GM18505 (cell line): ENCODE results near the gene GOLGA8J.
"Not testable (repeated sequence)": the region's sequence is repeated elsewhere in the genome, so short reads cannot be mapped to it uniquely, and the experiment has no call there.

Source experiments
- ATAC-seq: cut with Tn5 transposase; IDR thresholded peaks from one replicate; pipeline ENCODE4 v1.9.1; 2021; ENCODE audit not compliant: unreplicated experiment
- POLR2A ChIP-seq: IDR thresholded peaks from 4 replicates; pipeline ENCODE4 v1.6.1; 2011; ENCODE audit warnings: borderline replicate concordance; ENCODE audit not compliant: insufficient read depth, insufficient read length; ENCODE audit errors: extremely low read depth

GOLGA8J gene

GRCh38 chr15:30056166-30056565 is 26.6 kb upstream of the GOLGA8J start:
- no peak for ATAC-seq
- TF ChIP-seq POLR2A = no peak

GRCh38 chr15:30059771-30060170 is 23.0 kb upstream of the GOLGA8J start:
- no peak for ATAC-seq
- no peak for TF ChIP-seq POLR2A

GRCh38 chr15:30062881-30063280 is 19.9 kb upstream of the GOLGA8J start:
- no peak for ATAC-seq
- TF ChIP-seq POLR2A = no peak

- TF ChIP-seq POLR2A = no peak
- ATAC-seq = no peak
These were observed 18.8 kb upstream of the GOLGA8J start for GRCh38 chr15:30063835-30064546.

GRCh38 chr15:30065025-30065801 is 17.5 kb upstream of the GOLGA8J start:
- TF ChIP-seq POLR2A = no peak
- ATAC-seq = no peak

- no peak for TF ChIP-seq POLR2A
- ATAC-seq = no peak
These were observed 14.4 kb upstream of the GOLGA8J start for GRCh38 chr15:30068326-30068725.

GRCh38 chr15:30072630-30073029 is 10.1 kb upstream of the GOLGA8J start:
- ATAC-seq = no peak
- TF ChIP-seq POLR2A = no peak

- TF ChIP-seq POLR2A = no peak
These were observed 8.8 kb upstream of the GOLGA8J start for GRCh38 chr15:30073915-30074314.

GRCh38 chr15:30080816-30081215 is 1.9 kb upstream of the GOLGA8J start:
- not testable (repeated sequence) for ATAC-seq

More at GRCh38 chr15:30073915-30074314, 8.8 kb upstream of the GOLGA8J start:
- ATAC-seq = no peak

GRCh38 chr15:30097827-30098226 is 15.1 kb downstream of the GOLGA8J start:
- not testable (repeated sequence) for ATAC-seq

- ATAC-seq = not testable (repeated sequence)
These were observed 20.1 kb downstream of the GOLGA8J start for GRCh38 chr15:30102890-30103289.

- not testable (repeated sequence) for ATAC-seq
These were observed 21.3 kb downstream of the GOLGA8J start for GRCh38 chr15:30103941-30104507.

- not testable (repeated sequence) for ATAC-seq
These were observed 27.8 kb downstream of the GOLGA8J start for GRCh38 chr15:30110591-30110990.

- not testable (repeated sequence) for ATAC-seq
These were observed 47.3 kb downstream of the GOLGA8J start for GRCh38 chr15:30130066-30130465.

GRCh38 chr15:30134751-30135150 is 52.0 kb downstream of the GOLGA8J start, which contains the start of gene GOLGA8T:
Gene GOLGA8T, plus strand, starts transcription at chr15:30135051. Its CDS starts 98 bp downstream, at chr15:30135149.
- not testable (repeated sequence) for ATAC-seq
